Type B pancreatic cell (in vitro differentiated cells): ENCODE results near the gene AKAP13. TPM values are rescaled to one million over a fixed set of nuclear protein-coding genes. Genes with fewer than 3 reads are reported as not detected.

Experiments
- DNase-seq: peaks from one replicate; pipeline ENCODE4 v3.0.0; 2021; ENCODE audit warnings: mixed read lengths; ENCODE audit not compliant: unreplicated experiment; ENCODE audit errors: extremely low spot score
- H3K27ac Mint-ChIP-seq: 2 replicates; pipeline ENCODE4 v1.8.0; 2021; ENCODE audit warnings: mild to moderate bottlenecking, mixed read lengths
- H3K27me3 Mint-ChIP-seq: 2 replicates; pipeline ENCODE4 v1.8.0; 2021; ENCODE audit warnings: mixed read lengths
- H3K36me3 Mint-ChIP-seq: 2 replicates; pipeline ENCODE4 v1.8.0; 2021; ENCODE audit warnings: mixed read lengths
- H3K4me1 Mint-ChIP-seq: one replicate; pipeline ENCODE4 v1.8.0; 2021; ENCODE audit warnings: mixed read lengths; ENCODE audit not compliant: unreplicated experiment
- H3K4me3 Mint-ChIP-seq: 2 replicates; pipeline ENCODE4 v1.8.0; 2021; ENCODE audit warnings: mild to moderate bottlenecking, mixed read lengths
- H3K9me3 Mint-ChIP-seq: 2 replicates; pipeline ENCODE4 v1.8.0; 2021; ENCODE audit warnings: mixed read lengths
- CTCF ChIP-seq: fragments of 200-600 bp; sonication (generic); conservative IDR thresholded peaks from 2 replicates; pipeline ENCODE4 v1.5.0; 2021; ENCODE audit warnings: antibody characterized with exemption, mild to moderate bottlenecking
- total RNA-seq: library from RNA; stranded (reverse); gene quantifications from 2 replicates; pipeline ENCODE4 v1.2.1, GENCODE V29; 2021; ENCODE audit warnings: low replicate concordance

Gene AKAP13
- total RNA-seq, 1 donor from 2014 or later, result 75.7 TPM

- H3K27me3 Mint-ChIP-seq, result no peaks in the 10 kb centered on the region
- H3K4me3 Mint-ChIP-seq, result no peak overlapping the region
- peaks cover 30% of the 10 kb centered on the region for H3K4me1 Mint-ChIP-seq
- TF ChIP-seq CTCF, result no peak
- H3K27ac Mint-ChIP-seq, result peak overlapping the region; percentile 24
- peaks cover 8% of the 10 kb centered on the region for H3K36me3 Mint-ChIP-seq
- H3K9me3 Mint-ChIP-seq, result peaks cover 4% of the 10 kb centered on the region
- DNase-seq, result no peak
These were observed 23.3 kb downstream of the AKAP13 start for GRCh38 chr15:85403745-85404144.

- no peak for TF ChIP-seq CTCF
- H3K27me3 Mint-ChIP-seq, result no peaks in the 10 kb centered on the region
- H3K36me3 Mint-ChIP-seq, result peaks cover 8% of the 10 kb centered on the region
- peaks cover 30% of the 10 kb centered on the region for H3K4me1 Mint-ChIP-seq
- peak overlapping the region; percentile 49 for H3K27ac Mint-ChIP-seq
- no peak overlapping the region for H3K4me3 Mint-ChIP-seq
- peaks cover 4% of the 10 kb centered on the region for H3K9me3 Mint-ChIP-seq
- DNase-seq, result no peak
These were observed 23.9 kb downstream of the AKAP13 start for GRCh38 chr15:85404176-85404917.

- Mint-ChIP-seq H3K27me3 (no peaks in the 10 kb centered on the region), H3K36me3 (peaks cover 11% of the 10 kb centered on the region), H3K9me3 (peaks cover 6% of the 10 kb centered on the region), H3K4me3 (no peak overlapping the region), H3K27ac (peak overlapping the region; percentile 49), H3K4me1 (peaks cover 30% of the 10 kb centered on the region)
- no peak for DNase-seq
- no peak for TF ChIP-seq CTCF
These were observed 24.8 kb downstream of the AKAP13 start for GRCh38 chr15:85404918-85405866.

- Mint-ChIP-seq H3K36me3 (peaks cover 20% of the 10 kb centered on the region), H3K27ac (no peak overlapping the region)
These were observed 26.5 kb downstream of the AKAP13 start for GRCh38 chr15:85406916-85407315.

More at GRCh38 chr15:85406916-85407315, 26.5 kb downstream of the AKAP13 start:
- no peak for TF ChIP-seq CTCF
- peaks cover 16% of the 10 kb centered on the region for H3K9me3 Mint-ChIP-seq
- H3K27me3 Mint-ChIP-seq, result no peaks in the 10 kb centered on the region
- DNase-seq, result no peak
- peaks cover 38% of the 10 kb centered on the region for H3K4me1 Mint-ChIP-seq
- no peak overlapping the region for H3K4me3 Mint-ChIP-seq
